ENCODE results near the gene FIP1L1.
"Not testable (repeated sequence)": the region's sequence is repeated elsewhere in the genome, so short reads cannot be mapped to it uniquely, and the experiment has no call there.

Gene FIP1L1, protein sequence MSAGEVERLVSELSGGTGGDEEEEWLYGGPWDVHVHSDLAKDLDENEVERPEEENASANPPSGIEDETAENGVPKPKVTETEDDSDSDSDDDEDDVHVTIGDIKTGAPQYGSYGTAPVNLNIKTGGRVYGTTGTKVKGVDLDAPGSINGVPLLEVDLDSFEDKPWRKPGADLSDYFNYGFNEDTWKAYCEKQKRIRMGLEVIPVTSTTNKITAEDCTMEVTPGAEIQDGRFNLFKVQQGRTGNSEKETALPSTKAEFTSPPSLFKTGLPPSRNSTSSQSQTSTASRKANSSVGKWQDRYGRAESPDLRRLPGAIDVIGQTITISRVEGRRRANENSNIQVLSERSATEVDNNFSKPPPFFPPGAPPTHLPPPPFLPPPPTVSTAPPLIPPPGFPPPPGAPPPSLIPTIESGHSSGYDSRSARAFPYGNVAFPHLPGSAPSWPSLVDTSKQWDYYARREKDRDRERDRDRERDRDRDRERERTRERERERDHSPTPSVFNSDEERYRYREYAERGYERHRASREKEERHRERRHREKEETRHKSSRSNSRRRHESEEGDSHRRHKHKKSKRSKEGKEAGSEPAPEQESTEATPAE

DNA sequence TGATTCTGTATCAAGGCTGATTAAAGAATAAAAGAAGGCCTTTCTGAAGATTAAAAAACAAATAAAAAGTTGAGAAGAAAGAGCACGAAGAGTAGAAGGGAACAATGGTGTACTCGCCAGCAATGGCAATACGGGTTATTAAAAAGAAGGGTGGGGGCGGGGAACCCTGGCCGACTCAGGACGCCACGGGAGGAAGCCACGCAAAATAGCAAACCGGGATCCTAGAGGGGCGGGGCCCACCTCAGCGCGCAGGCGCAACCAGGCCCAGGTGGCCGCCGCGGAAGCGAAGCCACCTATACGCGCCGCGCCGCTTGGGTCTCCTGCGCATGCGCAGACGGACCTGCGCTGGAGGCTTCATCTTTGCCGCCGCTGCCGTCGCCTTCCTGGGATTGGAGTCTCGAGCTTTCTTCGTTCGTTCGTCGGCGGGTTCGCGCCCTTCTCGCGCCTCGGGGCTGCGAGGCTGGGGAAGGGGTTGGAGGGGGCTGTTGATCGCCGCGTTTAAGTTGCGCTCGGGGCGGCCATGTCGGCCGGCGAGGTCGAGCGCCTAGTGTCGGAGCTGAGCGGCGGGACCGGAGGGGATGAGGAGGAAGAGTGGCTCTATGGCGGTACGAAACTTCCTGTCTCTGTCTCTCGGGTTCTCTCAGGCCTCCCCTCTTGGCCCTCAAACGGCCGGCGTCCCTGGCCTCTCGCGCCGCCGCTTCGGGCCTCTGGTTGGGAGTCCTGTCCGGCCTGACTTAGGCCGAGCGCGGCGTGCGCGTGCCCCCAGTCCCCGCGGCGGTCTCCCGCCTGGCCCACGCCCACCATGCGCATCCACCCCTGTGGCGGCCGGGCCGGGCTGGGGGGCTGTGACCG is at the start of gene FIP1L1:
Gene FIP1L1, plus strand, starts transcription at position 323 of the 852 bp plus-strand sequence. Its CDS starts 198 bp downstream, at position 521.
- TF ChIP-seq, protein P1, sequence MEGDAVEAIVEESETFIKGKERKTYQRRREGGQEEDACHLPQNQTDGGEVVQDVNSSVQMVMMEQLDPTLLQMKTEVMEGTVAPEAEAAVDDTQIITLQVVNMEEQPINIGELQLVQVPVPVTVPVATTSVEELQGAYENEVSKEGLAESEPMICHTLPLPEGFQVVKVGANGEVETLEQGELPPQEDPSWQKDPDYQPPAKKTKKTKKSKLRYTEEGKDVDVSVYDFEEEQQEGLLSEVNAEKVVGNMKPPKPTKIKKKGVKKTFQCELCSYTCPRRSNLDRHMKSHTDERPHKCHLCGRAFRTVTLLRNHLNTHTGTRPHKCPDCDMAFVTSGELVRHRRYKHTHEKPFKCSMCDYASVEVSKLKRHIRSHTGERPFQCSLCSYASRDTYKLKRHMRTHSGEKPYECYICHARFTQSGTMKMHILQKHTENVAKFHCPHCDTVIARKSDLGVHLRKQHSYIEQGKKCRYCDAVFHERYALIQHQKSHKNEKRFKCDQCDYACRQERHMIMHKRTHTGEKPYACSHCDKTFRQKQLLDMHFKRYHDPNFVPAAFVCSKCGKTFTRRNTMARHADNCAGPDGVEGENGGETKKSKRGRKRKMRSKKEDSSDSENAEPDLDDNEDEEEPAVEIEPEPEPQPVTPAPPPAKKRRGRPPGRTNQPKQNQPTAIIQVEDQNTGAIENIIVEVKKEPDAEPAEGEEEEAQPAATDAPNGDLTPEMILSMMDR (IDR thresholded peaks at IDR 0.05; ENCODE audit: low read length, missing control alignments), result no peak
- peak within 1 kb of the TSS; percentile 85 for H3K4me3 ChIP-seq (replicated peaks; ENCODE audit: low read depth, low read length)
- DNase-seq (ENCODE audit: low read depth), result peak; percentile 94

DNA sequence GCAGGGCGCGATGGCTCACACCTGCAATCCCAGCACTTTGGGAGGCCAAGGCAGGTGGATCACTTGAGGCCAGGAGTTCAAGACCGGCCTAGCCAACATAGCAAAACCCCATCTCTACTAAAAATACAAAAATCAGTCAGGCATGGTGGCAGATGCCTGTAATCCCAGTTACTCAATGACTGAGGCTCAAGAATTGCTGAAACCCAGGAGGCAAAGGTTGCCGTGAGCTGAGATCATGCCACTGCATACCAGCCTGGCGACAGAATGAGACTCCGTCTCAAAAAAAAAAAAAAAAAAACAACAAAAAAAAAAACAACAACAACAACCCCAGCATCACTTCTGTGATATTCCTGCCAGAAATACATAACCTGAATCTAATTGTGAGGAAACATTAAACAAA is 42.5 kb upstream of the FIP1L1 start:
- not testable (repeated sequence) for H3K4me3 ChIP-seq (replicated peaks; ENCODE audit: low read depth, low read length)

DNA sequence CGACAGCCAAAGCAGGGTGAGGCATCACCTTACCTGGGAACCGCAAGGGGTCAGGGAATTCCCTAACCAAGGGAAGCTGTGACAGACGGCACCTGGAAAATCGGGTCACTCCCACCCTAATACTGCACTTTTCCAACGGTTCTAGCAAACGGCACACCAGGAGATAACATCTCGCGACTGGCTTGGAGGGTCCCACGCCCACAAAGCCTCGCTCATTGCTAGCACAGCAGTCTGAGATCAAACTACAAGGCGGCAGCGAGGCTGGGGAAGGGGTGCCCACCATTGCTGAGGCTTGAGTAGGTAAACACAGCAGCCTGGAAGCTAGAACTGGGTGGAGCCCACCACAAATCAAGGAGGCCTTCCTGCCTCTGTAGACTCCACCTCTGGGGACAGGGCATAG is 37.3 kb upstream of the FIP1L1 start:
- H3K4me3 ChIP-seq (replicated peaks; ENCODE audit: low read depth, low read length); DNase-seq (ENCODE audit: low read depth): not testable (repeated sequence)

More for the DNA sequence above, 42.5 kb upstream of the FIP1L1 start:
- not testable (repeated sequence) for DNase-seq (ENCODE audit: low read depth)

DNA sequence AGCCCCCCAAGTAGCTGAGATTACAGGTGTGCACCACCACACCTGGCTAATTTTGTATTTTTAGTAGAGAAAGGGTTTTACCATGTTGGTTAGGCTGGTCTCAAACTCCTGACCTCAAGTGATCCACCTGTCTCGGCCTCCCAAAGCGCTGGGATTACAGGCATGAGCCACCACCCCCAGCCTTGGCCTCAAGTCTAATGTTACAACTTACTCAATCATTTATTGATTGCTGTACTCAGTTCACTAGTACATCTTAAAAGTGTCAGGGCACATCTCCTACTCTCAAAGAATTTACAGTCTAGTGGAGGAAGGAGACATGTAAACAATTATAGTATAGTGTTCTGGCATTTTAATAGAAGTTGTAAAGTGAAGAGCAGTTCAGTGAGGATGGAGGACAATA is 31.0 kb upstream of the FIP1L1 start:
- DNase-seq (ENCODE audit: low read depth); H3K4me3 ChIP-seq (replicated peaks; ENCODE audit: low read depth, low read length): not testable (repeated sequence)

DNA sequence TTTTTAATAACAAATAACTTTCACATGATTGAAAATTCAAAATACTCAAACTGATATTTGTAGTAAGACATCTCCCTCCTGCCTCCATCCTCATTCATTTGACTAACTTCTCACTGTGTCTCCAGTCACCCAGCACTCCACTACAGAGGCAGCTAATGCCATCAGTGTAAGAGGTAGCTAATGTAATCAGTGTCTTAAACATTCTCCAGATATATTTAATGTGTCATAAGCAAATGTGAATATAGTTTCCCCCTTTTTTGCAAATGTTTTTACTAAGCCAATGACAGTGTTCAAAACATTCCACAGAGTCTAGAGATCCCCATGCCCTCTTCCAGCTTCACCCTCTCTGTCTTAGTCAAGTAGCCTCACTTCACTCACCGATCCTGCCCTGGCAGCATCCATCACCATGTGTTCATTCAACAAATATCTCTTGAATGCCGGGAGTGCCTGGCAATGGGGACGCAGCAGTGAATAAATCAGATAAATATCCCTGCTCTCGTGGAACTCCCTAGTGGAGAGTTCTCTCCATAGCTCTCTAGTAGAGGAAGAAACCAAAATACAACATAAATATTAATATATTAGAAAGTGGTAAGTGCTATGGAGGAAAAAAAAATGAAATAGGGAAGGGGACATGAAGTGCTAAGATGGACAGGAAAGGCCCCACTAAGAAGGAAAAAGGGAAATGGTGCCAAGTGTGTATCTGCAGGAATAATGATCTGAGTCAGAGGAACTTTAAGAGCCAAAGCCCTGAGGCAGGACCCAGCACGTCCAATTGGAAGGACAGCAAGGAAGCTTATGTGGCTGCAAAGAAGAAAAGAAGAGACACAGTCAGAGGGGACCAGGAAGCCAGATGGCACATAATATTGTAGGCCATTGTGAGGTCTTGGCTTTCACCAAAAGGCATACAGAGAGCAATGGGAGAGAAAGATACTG is 30.3 kb upstream of the FIP1L1 start:
- TF ChIP-seq, protein P1 (IDR thresholded peaks at IDR 0.05; ENCODE audit: low read length, missing control alignments), result peak; percentile 13
- no peak overlapping the region for H3K4me3 ChIP-seq (replicated peaks; ENCODE audit: low read depth, low read length)
- peak; percentile 46 for DNase-seq (ENCODE audit: low read depth)

DNA sequence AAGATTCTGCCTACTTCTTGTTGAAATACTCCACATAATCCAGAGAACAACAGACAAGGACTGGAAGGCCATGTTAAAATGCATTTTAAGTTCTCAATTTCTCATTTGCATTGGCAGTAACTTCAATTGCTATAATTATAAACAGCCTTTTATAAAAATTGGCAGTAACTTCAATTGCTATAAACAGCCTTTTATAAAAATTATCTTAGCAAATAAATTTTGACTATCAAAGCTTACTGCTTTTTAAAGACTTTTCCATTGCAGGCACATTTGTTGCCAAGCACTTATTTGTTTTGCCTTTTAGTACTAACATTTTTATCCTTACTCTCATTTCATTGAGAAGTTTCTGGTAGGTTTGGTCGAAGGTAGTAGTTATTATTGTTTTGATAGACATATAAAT is 29.4 kb upstream of the FIP1L1 start:
- no peak overlapping the region for H3K4me3 ChIP-seq (replicated peaks; ENCODE audit: low read depth, low read length)
- TF ChIP-seq, protein P1 (IDR thresholded peaks at IDR 0.05; ENCODE audit: low read length, missing control alignments), result no peak
- DNase-seq (ENCODE audit: low read depth), result no peak

DNA sequence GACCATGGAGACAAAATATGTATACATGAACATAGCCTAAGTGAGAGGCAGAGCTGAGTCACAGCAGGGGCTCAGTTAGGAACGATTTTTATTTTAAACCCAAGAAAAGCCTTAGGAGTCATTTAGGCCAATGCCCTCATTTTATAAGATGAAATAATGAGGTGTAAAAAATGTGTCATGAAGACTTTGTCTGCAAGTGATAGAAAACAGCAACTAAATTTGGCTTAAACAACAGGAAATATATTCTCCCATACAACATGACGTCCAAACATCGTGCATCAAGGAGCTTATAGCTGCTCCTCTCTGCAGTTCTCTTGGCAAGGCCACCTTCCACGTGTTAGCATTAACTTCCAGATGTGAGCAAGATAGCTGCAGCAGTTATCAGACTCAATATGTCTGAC is 28.4 kb upstream of the FIP1L1 start:
- DNase-seq (ENCODE audit: low read depth), result no peak
- no peak overlapping the region for H3K4me3 ChIP-seq (replicated peaks; ENCODE audit: low read depth, low read length)
- TF ChIP-seq, protein P1 (IDR thresholded peaks at IDR 0.05; ENCODE audit: low read length, missing control alignments), result no peak
